Liver (tissue), 9 donors: ENCODE results near the gene MLLT6. TPM values are rescaled to one million over a fixed set of nuclear protein-coding genes. Genes with fewer than 3 reads are reported as not detected.

Experiments used
- DNase-seq: peaks from one replicate; pipeline ENCODE4 v3.0.0-alpha.2; 2017; ENCODE audit warnings: low spot score
- H3K27ac ChIP-seq, 2 donors: one replicate each; pipeline ENCODE4 v1.7.0; 2013; ENCODE audit warnings: inconsistent platforms in 2 of 2, low read length in 2 of 2, control low read depth in 1 of 2, low read depth in 1 of 2, mild to moderate bottlenecking in 1 of 2
- H3K27me3 ChIP-seq, 4 donors: one replicate each; pipeline versions ENCODE4 v1.6.1 to v1.7.0; 2013; ENCODE audit warnings: low read length in 3 of 4, inconsistent platforms in 1 of 4, mild to moderate bottlenecking in 1 of 4, moderate library complexity in 1 of 4; ENCODE audit not compliant: control insufficient read depth in 4 of 4, insufficient read depth in 4 of 4
- H3K36me3 ChIP-seq, 4 donors: one replicate each; pipeline versions ENCODE4 v1.6.1 to v1.7.0; 2013; ENCODE audit warnings: low read length in 3 of 4, mild to moderate bottlenecking in 3 of 4, low read depth in 1 of 4, moderate library complexity in 1 of 4; ENCODE audit not compliant: control insufficient read depth in 4 of 4, insufficient read depth in 3 of 4
- H3K4me1 ChIP-seq, 4 donors: one replicate each; pipeline versions ENCODE4 v1.6.1 to v1.7.0; 2013; ENCODE audit warnings: low read length in 3 of 4, mild to moderate bottlenecking in 3 of 4, moderate library complexity in 1 of 4; ENCODE audit not compliant: control insufficient read depth in 4 of 4, insufficient read depth in 4 of 4
- H3K4me3 ChIP-seq, 3 donors: one replicate each; pipeline versions ENCODE4 v1.6.1 to v1.7.0; 2013; ENCODE audit warnings: low read length in 3 of 3, control low read depth in 1 of 3, low read depth in 1 of 3, mild to moderate bottlenecking in 1 of 3
- H3K9ac ChIP-seq, 2 donors: one replicate each; pipeline ENCODE4 v1.7.0; 2013; ENCODE audit warnings: low read length in 2 of 2, mild to moderate bottlenecking in 2 of 2, moderate library complexity in 2 of 2, control low read depth in 1 of 2, low read depth in 1 of 2
- H3K9me3 ChIP-seq, 4 donors: one replicate each; pipeline versions ENCODE4 v1.6.1 to v1.7.0; 2013; ENCODE audit warnings: low read length in 3 of 4; ENCODE audit not compliant: control insufficient read depth in 4 of 4
- FOXA1 ChIP-seq: IDR thresholded peaks from 2 replicates; pipeline ENCODE4 v1.6.1; 2016; ENCODE audit warnings: antibody characterized with exemption
- FOXA2 ChIP-seq: IDR thresholded peaks from 2 replicates; pipeline ENCODE4 v1.6.1; 2016; ENCODE audit warnings: antibody characterized with exemption
- GABPA ChIP-seq, 2 donors: IDR thresholded peaks in 1 of 2; conservative IDR thresholded peaks in 1 of 2; 2 replicates each; pipeline ENCODE4 v1.6.1; 2016; ENCODE audit warnings: antibody characterized with exemption in 2 of 2, mild to moderate bottlenecking in 1 of 2, moderate library complexity in 1 of 2
- HNF4A ChIP-seq, 2 donors: conservative IDR thresholded peaks; 2 replicates each; pipeline ENCODE4 v1.6.1; 2016; ENCODE audit warnings: antibody characterized with exemption in 2 of 2, mild to moderate bottlenecking in 2 of 2
- HNF4G ChIP-seq: IDR thresholded peaks from 2 replicates; pipeline ENCODE4 v1.6.1; 2016; ENCODE audit warnings: antibody characterized with exemption
- JUND ChIP-seq, 2 donors: IDR thresholded peaks; 2 replicates each; pipeline ENCODE4 v1.6.1; 2016; ENCODE audit warnings: antibody characterized with exemption in 2 of 2
- NR2F2 ChIP-seq: IDR thresholded peaks from 2 replicates; pipeline ENCODE4 v1.6.1; 2016; ENCODE audit warnings: antibody characterized with exemption
- RAD21 ChIP-seq, 2 donors: IDR thresholded peaks; 2 replicates each; pipeline ENCODE4 v1.6.1; 2016; ENCODE audit warnings: antibody characterized with exemption in 2 of 2, mild to moderate bottlenecking in 2 of 2
- RXRA ChIP-seq, 2 donors: IDR thresholded peaks; 2 replicates each; pipeline ENCODE4 v1.6.1; 2017 to 2018; ENCODE audit warnings: antibody characterized with exemption in 2 of 2, mild to moderate bottlenecking in 1 of 2
- SP1 ChIP-seq: IDR thresholded peaks from 2 replicates; pipeline ENCODE4 v1.6.1; 2018; ENCODE audit warnings: antibody characterized with exemption, mild to moderate bottlenecking
- TAF1 ChIP-seq: conservative IDR thresholded peaks from 2 replicates; pipeline ENCODE4 v1.6.1; 2016; ENCODE audit warnings: antibody characterized with exemption, mild to moderate bottlenecking
- YY1 ChIP-seq: IDR thresholded peaks from 2 replicates; pipeline ENCODE4 v1.6.1; 2016; ENCODE audit warnings: antibody characterized with exemption, mild to moderate bottlenecking
- WGBS: extraction: QIAGEN DNeasy Blood & Tissue Kit; methylation state at CpG from one replicate; pipeline ENCODE4 v1.1.7; 2013; 5-methylcytosine and 5-hydroxymethylcytosine counted together
- polyA plus RNA-seq, 2 donors: library from polyadenylated mRNA; stranded (reverse) in 1 of 2; unstranded in 1 of 2; fragments of 200-250 nt in 1 of 2; fragments of >200 nt in 1 of 2; fragmentation: Nextera tagmentation in 1 of 2; extraction: Ambion mirVana in 1 of 2; gene quantifications; one replicate each; pipeline versions ENCODE4 v1.2.1 to v1.2.3, GENCODE V29; 2013 to 2015
- total RNA-seq, 2 donors: library from RNA; depleted of rRNA; stranded (reverse); fragments of >200 nt; gene quantifications; one replicate each; pipeline ENCODE4 v1.2.3, GENCODE V29; 2014
- TF ChIP-seq, protein P1 (sequence below): fragments of 150-350 bp; IDR thresholded peaks from 2 replicates; pipeline ENCODE4 v1.5.1; 2017; ENCODE audit warnings: improper control_type of control experiment, low read depth, low read length; ENCODE audit not compliant: missing input control
- TF ChIP-seq, protein P2 (sequence below): IDR thresholded peaks from 2 replicates; pipeline ENCODE4 v1.6.1; 2016; ENCODE audit warnings: antibody characterized with exemption
- TF ChIP-seq, protein P3 (sequence below): IDR thresholded peaks from 2 replicates; pipeline ENCODE4 v1.6.1; 2016; ENCODE audit warnings: antibody characterized with exemption
- TF ChIP-seq, protein P4 (sequence below): IDR thresholded peaks from 2 replicates; pipeline ENCODE4 v1.6.1; 2016; ENCODE audit warnings: antibody characterized with exemption
- donor health status: healthy.
- donor health status: healthy.
- donor health status: healthy.
- donor health status: healthy.
- donor health status: healthy.

Gene MLLT6
- total and polyA plus RNA-seq, 4 donors: 3.3 to 22.8 (median 8.1) TPM

DNA sequence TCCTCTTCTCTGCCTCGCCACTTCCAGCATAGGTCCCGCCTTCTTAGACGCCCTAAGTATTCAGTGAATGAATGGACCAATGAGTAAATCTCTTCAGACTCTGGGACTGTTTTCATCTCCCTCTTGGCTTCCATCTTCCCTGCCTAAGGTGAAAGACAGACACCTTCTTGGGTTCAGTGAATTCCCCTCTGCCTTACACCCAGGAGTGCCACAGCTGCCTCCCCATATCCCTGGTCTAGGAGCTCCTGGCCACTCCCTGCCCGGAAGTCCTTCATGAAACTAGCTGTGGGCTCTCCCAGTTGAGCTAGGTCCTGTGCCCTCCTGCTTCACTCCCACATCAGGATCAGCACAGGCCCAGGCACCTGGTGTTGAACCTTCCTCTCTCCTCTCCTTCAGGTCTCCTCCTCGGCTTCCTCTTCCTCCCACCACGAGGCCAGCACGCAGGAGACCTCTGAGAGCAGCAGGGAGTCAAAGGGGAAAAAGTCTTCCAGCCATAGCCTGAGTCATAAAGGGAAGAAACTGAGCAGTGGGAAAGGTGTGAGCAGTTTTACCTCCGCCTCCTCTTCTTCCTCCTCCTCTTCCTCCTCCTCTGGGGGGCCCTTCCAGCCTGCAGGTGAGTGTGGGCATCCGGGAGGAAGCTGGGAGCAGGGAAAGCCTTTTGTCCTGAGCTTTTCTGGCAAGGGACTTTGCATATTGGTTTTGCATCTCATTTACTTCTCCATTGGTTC is 10.3 kb downstream of the MLLT6 start (continued):
- TF ChIP-seq, protein P1, sequence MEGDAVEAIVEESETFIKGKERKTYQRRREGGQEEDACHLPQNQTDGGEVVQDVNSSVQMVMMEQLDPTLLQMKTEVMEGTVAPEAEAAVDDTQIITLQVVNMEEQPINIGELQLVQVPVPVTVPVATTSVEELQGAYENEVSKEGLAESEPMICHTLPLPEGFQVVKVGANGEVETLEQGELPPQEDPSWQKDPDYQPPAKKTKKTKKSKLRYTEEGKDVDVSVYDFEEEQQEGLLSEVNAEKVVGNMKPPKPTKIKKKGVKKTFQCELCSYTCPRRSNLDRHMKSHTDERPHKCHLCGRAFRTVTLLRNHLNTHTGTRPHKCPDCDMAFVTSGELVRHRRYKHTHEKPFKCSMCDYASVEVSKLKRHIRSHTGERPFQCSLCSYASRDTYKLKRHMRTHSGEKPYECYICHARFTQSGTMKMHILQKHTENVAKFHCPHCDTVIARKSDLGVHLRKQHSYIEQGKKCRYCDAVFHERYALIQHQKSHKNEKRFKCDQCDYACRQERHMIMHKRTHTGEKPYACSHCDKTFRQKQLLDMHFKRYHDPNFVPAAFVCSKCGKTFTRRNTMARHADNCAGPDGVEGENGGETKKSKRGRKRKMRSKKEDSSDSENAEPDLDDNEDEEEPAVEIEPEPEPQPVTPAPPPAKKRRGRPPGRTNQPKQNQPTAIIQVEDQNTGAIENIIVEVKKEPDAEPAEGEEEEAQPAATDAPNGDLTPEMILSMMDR: no peak
- no peak for TF ChIP-seq NR2F2

DNA sequence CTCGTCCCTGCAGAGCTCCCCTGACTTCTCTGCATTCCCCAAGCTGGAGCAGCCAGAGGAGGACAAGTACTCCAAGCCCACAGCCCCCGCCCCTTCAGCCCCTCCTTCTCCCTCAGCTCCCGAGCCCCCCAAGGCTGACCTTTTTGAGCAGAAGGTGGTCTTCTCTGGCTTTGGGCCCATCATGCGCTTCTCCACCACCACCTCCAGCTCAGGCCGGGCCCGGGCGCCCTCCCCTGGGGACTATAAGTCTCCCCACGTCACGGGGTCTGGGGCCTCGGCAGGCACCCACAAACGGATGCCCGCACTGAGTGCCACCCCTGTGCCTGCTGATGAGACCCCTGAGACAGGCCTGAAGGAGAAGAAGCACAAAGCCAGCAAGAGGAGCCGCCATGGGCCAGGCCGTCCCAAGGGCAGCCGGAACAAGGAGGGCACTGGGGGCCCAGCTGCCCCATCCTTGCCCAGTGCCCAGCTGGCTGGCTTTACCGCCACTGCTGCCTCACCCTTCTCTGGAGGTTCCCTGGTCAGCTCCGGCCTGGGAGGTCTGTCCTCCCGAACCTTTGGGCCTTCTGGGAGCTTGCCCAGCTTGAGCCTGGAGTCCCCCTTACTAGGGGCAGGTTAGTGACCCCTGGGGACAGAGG is 11.4 kb downstream of the MLLT6 start:
- H3K4me3 ChIP-seq: no peak overlapping the region
- peaks cover 0 to 4% (median 0%) of the 10 kb centered on the region in 4 donors for H3K4me1 ChIP-seq
- no peak for DNase-seq
- H3K27me3 ChIP-seq: no peaks in the 10 kb centered on the region
- no peak overlapping the region for H3K27ac ChIP-seq
- 89% methylated on average over 18 of the region's 18 CpGs for WGBS
- no peaks in the 10 kb centered on the region for H3K9me3 ChIP-seq
- H3K9ac ChIP-seq: no peak overlapping the region
- H3K36me3 ChIP-seq: peaks cover 7 to 54% (median 15%) of the 10 kb centered on the region in 4 donors
- no peak for TF ChIP-seq FOXA1
- TF ChIP-seq, protein P2, sequence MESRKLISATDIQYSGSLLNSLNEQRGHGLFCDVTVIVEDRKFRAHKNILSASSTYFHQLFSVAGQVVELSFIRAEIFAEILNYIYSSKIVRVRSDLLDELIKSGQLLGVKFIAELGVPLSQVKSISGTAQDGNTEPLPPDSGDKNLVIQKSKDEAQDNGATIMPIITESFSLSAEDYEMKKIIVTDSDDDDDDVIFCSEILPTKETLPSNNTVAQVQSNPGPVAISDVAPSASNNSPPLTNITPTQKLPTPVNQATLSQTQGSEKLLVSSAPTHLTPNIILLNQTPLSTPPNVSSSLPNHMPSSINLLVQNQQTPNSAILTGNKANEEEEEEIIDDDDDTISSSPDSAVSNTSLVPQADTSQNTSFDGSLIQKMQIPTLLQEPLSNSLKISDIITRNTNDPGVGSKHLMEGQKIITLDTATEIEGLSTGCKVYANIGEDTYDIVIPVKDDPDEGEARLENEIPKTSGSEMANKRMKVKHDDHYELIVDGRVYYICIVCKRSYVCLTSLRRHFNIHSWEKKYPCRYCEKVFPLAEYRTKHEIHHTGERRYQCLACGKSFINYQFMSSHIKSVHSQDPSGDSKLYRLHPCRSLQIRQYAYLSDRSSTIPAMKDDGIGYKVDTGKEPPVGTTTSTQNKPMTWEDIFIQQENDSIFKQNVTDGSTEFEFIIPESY: no peak
- TF ChIP-seq, protein P3, sequence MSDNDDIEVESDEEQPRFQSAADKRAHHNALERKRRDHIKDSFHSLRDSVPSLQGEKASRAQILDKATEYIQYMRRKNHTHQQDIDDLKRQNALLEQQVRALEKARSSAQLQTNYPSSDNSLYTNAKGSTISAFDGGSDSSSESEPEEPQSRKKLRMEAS: no peak

DNA sequence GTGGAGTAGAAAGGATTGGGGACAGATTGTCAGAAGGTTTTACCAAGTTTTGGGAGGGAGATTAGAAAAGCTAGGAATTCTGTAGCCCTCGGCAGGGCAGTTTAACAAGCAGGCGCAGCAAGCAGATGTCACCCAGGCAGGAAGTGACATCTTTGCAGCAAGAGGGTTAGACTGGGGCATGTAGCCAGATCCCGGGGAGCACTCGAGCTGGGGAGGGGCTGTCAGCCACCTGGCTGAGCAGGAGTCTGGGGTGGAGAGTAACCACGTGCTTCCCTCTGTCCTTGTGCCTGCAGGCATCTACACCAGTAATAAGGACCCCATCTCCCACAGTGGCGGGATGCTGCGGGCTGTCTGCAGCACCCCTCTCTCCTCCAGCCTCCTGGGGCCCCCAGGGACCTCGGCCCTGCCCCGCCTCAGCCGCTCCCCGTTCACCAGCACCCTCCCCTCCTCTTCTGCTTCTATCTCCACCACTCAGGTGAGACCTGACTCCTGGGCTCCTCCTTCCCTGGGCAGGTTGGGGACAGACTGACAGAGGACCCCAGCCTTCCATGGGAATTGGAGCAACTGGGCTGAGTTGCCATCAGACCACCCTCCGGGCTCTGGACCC is 12.2 kb downstream of the MLLT6 start:
- no peak overlapping the region for H3K9ac ChIP-seq

More for the DNA sequence above, 12.2 kb downstream of the MLLT6 start:
- Histone ChIP-seq H3K27ac (no peak overlapping the region), H3K9me3 (no peaks in the 10 kb centered on the region), H3K27me3 (no peaks in the 10 kb centered on the region), H3K4me3 (no peak overlapping the region), H3K4me1 (peaks cover 0 to 4% (median 0%) of the 10 kb centered on the region in 4 donors), H3K36me3 (peaks cover 8 to 48% (median 15%) of the 10 kb centered on the region in 4 donors)
- DNase-seq: no peak
- WGBS: 84% methylated on average over 12 of the region's 12 CpGs
- TF ChIP-seq YY1 (no peak), RXRA (IDR thresholded peaks at IDR 0.05) (no peak), FOXA2 (no peak), RAD21 (IDR thresholded peaks at IDR 0.05) (no peak), FOXA1 (no peak), GABPA (IDR thresholded peaks at IDR 0.05 in 1 of 2, conservative IDR thresholded peaks at IDR 0.05 in 1 of 2) (no peak), NR2F2 (no peak), SP1 (no peak), HNF4A (conservative IDR thresholded peaks at IDR 0.05) (no peak), HNF4G (no peak), TAF1 (no peak), JUND (IDR thresholded peaks at IDR 0.05) (no peak)
- TF ChIP-seq, protein P2: no peak
- TF ChIP-seq, protein P3: no peak
- TF ChIP-seq, protein P4, sequence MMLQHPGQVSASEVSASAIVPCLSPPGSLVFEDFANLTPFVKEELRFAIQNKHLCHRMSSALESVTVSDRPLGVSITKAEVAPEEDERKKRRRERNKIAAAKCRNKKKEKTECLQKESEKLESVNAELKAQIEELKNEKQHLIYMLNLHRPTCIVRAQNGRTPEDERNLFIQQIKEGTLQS: no peak
- TF ChIP-seq, protein P1: no peak
